HFFc6 (cell line): ENCODE data around the gene CTXN3. TPM values are rescaled to one million over a fixed set of nuclear protein-coding genes. Genes with fewer than 3 reads are reported as not detected.

Source experiments
- DNase-seq: peaks from one replicate; pipeline ENCODE4 v3.0.0-alpha.2; 2018
- H3K27ac Mint-ChIP-seq: 2 replicates; pipeline ENCODE4 v1.8.0; 2020; ENCODE audit warnings: mild to moderate bottlenecking, mixed read lengths
- H3K27me3 Mint-ChIP-seq: 2 replicates; pipeline ENCODE4 v1.8.0; 2021; ENCODE audit warnings: mild to moderate bottlenecking, moderate library complexity, mixed read lengths; ENCODE audit not compliant: insufficient read depth
- H3K36me3 Mint-ChIP-seq: 2 replicates; pipeline ENCODE4 v1.8.0; 2021; ENCODE audit warnings: low read depth, mixed read lengths
- H3K4me1 Mint-ChIP-seq: 2 replicates; pipeline ENCODE4 v1.8.0; 2020; ENCODE audit warnings: low read depth, mixed read lengths
- H3K4me3 Mint-ChIP-seq: 2 replicates; pipeline ENCODE4 v1.8.0; 2020; ENCODE audit warnings: mild to moderate bottlenecking, moderate library complexity, mixed read lengths
- H3K9me3 Mint-ChIP-seq: 2 replicates; pipeline ENCODE4 v1.8.0; 2020; ENCODE audit warnings: mild to moderate bottlenecking, mixed read lengths
- CTCF ChIP-seq: fragments of 200-600 bp; sonication (generic); IDR thresholded peaks from 2 replicates; pipeline ENCODE4 v1.5.0; 2021; ENCODE audit warnings: antibody characterized with exemption, mild to moderate bottlenecking
- total RNA-seq, 6 experiments: library from RNA; stranded (reverse); fragmentation: NEBNext Ultra II Directional; extraction: Animal tissue kit (Norgen Biotek cat#: 25700); gene quantifications; 2 replicates in 1 of 6; 3 replicates in 5 of 6; pipeline ENCODE4 v1.2.3, GENCODE V29; 2021

Gene CTXN3
- total RNA-seq, 6 experiments from 2014 or later = not detected

GRCh38 chr5:127680595-127680994 lies 31.7 kb downstream of the CTXN3 start:
- Mint-ChIP-seq H3K36me3 (peaks cover 3% of the 10 kb centered on the region; the same call in 1 of the 2 replicates), H3K4me1 (no peaks in the 10 kb centered on the region), H3K9me3 (no peaks in the 10 kb centered on the region), H3K27ac (no peak overlapping the region), H3K4me3 (no peak overlapping the region), H3K27me3 (no peaks in the 10 kb centered on the region; the same call in none of the 2 replicates)
- no peak for DNase-seq
- TF ChIP-seq CTCF = no peak

- Mint-ChIP-seq H3K27ac (no peak overlapping the region), H3K4me3 (no peak overlapping the region), H3K9me3 (no peaks in the 10 kb centered on the region), H3K27me3 (no peaks in the 10 kb centered on the region), H3K4me1 (no peaks in the 10 kb centered on the region), H3K36me3 (no peaks in the 10 kb centered on the region)
- no peak for TF ChIP-seq CTCF
- no peak for DNase-seq
These were observed 34.1 kb downstream of the CTXN3 start for GRCh38 chr5:127683008-127683407.

- Mint-ChIP-seq H3K9me3 (no peaks in the 10 kb centered on the region), H3K27me3 (no peaks in the 10 kb centered on the region), H3K4me1 (no peaks in the 10 kb centered on the region), H3K4me3 (no peak overlapping the region), H3K36me3 (no peaks in the 10 kb centered on the region), H3K27ac (no peak overlapping the region)
- no peak for TF ChIP-seq CTCF
- no peak for DNase-seq
These were observed 36.0 kb downstream of the CTXN3 start for GRCh38 chr5:127684726-127685467.

GRCh38 chr5:127685662-127686061 lies 36.8 kb downstream of the CTXN3 start:
- Mint-ChIP-seq H3K4me1 (no peaks in the 10 kb centered on the region), H3K27ac (no peak overlapping the region), H3K4me3 (no peak overlapping the region), H3K27me3 (peaks cover 1% of the 10 kb centered on the region; the same call in 1 of the 2 replicates), H3K36me3 (no peaks in the 10 kb centered on the region), H3K9me3 (no peaks in the 10 kb centered on the region)
- no peak for DNase-seq
- TF ChIP-seq CTCF = no peak

- H3K36me3 Mint-ChIP-seq = no peaks in the 10 kb centered on the region
- TF ChIP-seq CTCF = no peak
- H3K4me1 Mint-ChIP-seq = no peaks in the 10 kb centered on the region
- no peak overlapping the region for H3K4me3 Mint-ChIP-seq
- H3K27ac Mint-ChIP-seq = no peak overlapping the region
- no peak for DNase-seq
- H3K9me3 Mint-ChIP-seq = no peaks in the 10 kb centered on the region
- peaks cover 4% of the 10 kb centered on the region; the same call in 1 of the 2 replicates for H3K27me3 Mint-ChIP-seq
These were observed 37.5 kb downstream of the CTXN3 start for GRCh38 chr5:127686424-127686823.
